ENCODE results near the gene TRIM44. TPM values are rescaled to one million over a fixed set of nuclear protein-coding genes. Genes with fewer than 3 reads are reported as not detected.
"Not testable (repeated sequence)": the region's sequence is repeated elsewhere in the genome, so short reads cannot be mapped to it uniquely, and the experiment has no call there.

TRIM44 gene
- total RNA-seq, 1 donor from 2014 or later: 53.3 TPM

DNA sequence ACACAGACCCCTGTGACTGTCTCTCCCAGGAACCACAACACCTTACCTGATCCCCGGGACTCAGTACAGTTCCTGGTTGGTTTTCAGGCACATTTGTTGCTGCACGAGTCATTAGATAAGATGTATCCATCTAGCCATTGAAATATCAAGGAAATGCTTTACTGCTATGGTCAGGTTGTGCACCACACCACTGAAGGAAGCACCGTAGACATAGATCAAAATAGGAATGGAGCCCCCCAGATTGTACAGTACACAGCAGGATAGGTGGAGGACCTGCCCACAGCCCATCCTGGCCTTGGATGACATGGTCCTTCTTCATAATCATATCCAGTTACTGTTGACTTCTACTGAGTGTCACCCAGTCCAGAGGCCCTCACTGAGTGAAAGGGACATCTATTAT lies 195.3 kb downstream of the TRIM44 start:
- Mint-ChIP-seq H3K4me3 (ENCODE audit: unreplicated experiment) (no peak overlapping the region), H3K27me3 (ENCODE audit: unreplicated experiment) (peaks cover 2% of the 10 kb centered on the region), H3K27ac (ENCODE audit: unreplicated experiment) (no peak overlapping the region), H3K4me1 (ENCODE audit: low read depth, unreplicated experiment) (peaks cover 7% of the 10 kb centered on the region), H3K9me3 (ENCODE audit: unreplicated experiment) (peaks cover 11% of the 10 kb centered on the region), H3K36me3 (ENCODE audit: unreplicated experiment) (peaks cover 8% of the 10 kb centered on the region)
- no peak for DNase-seq
- TF ChIP-seq, protein P1, sequence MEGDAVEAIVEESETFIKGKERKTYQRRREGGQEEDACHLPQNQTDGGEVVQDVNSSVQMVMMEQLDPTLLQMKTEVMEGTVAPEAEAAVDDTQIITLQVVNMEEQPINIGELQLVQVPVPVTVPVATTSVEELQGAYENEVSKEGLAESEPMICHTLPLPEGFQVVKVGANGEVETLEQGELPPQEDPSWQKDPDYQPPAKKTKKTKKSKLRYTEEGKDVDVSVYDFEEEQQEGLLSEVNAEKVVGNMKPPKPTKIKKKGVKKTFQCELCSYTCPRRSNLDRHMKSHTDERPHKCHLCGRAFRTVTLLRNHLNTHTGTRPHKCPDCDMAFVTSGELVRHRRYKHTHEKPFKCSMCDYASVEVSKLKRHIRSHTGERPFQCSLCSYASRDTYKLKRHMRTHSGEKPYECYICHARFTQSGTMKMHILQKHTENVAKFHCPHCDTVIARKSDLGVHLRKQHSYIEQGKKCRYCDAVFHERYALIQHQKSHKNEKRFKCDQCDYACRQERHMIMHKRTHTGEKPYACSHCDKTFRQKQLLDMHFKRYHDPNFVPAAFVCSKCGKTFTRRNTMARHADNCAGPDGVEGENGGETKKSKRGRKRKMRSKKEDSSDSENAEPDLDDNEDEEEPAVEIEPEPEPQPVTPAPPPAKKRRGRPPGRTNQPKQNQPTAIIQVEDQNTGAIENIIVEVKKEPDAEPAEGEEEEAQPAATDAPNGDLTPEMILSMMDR (IDR thresholded peaks at IDR 0.05; ENCODE audit: partially characterized antibody, unreplicated experiment): no peak

DNA sequence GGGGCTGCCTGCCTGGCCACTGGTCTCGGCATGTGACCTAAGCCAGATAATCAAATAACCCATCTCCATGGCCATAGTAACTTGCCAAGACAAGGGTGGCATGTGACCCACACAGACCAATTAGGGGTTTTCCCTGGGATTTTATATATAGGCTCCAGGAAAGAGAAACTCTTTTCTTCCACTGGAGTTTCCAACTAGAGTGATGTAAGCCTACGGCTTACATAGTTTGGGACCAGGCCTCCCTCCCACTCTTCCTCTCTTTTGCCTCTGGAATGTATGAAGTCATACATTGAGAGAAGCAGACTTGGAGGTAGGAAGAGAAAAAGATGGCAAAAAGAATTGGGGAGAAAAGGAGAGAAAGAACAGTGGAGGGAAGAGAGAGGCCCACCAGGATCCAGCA lies 196.7 kb downstream of the TRIM44 start:
- Mint-ChIP-seq H3K9me3 (ENCODE audit: unreplicated experiment) (peaks cover 5% of the 10 kb centered on the region), H3K27me3 (ENCODE audit: unreplicated experiment) (peaks cover 2% of the 10 kb centered on the region), H3K27ac (ENCODE audit: unreplicated experiment) (no peak overlapping the region), H3K36me3 (ENCODE audit: unreplicated experiment) (peaks cover 8% of the 10 kb centered on the region), H3K4me1 (ENCODE audit: low read depth, unreplicated experiment) (no peaks in the 10 kb centered on the region), H3K4me3 (ENCODE audit: unreplicated experiment) (no peak overlapping the region)
- DNase-seq: no peak
- TF ChIP-seq, protein P1 (IDR thresholded peaks at IDR 0.05; ENCODE audit: partially characterized antibody, unreplicated experiment): no peak

DNA sequence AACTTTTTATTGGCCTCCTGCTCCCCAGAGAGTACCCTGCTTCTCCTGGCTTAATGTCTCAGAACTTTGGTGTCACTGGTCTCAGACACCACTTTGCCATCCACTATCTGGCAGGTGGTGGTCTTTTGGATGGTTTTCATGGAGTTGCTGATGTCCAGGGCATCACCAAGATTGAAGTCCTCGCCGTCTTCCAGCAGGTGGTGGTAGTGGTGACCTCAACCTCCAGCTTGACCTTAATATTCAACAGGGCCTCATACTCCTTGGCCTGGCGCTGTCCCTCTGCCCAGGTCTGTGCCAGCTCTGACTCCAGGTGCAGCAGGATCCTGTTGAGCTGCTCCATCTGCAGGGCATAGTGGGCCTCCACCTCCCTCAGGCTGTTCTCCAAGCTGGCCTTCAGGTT lies 197.6 kb downstream of the TRIM44 start:
- H3K4me3 Mint-ChIP-seq (ENCODE audit: unreplicated experiment); H3K27ac Mint-ChIP-seq (ENCODE audit: unreplicated experiment); H3K9me3 Mint-ChIP-seq (ENCODE audit: unreplicated experiment); H3K27me3 Mint-ChIP-seq (ENCODE audit: unreplicated experiment); H3K4me1 Mint-ChIP-seq (ENCODE audit: low read depth, unreplicated experiment); H3K36me3 Mint-ChIP-seq (ENCODE audit: unreplicated experiment); DNase-seq: not testable (repeated sequence)

DNA sequence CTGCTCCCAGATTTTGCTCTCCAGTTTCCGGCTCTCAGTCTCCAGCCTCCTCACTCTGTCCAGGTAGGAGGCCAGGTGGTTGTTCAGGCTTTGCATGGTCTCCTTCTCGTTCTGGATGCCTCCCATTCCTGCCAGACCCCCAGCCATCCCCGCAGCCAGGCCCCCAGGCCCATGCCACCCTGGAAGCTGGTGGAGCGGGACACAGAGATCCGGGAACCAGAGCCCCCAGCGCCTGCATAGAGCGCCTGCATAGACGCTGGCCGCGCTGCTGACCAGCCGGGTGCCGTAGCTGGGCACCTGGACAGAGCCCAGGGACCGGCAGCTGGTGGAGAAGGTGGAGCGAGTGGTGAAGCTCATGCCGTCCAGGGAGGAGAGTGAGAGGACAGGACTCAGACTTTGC lies 198.6 kb downstream of the TRIM44 start:
- H3K4me3 Mint-ChIP-seq (ENCODE audit: unreplicated experiment): no peak overlapping the region
- no peaks in the 10 kb centered on the region for H3K9me3 Mint-ChIP-seq (ENCODE audit: unreplicated experiment)
- no peak overlapping the region for H3K27ac Mint-ChIP-seq (ENCODE audit: unreplicated experiment)
- peaks cover 2% of the 10 kb centered on the region for H3K27me3 Mint-ChIP-seq (ENCODE audit: unreplicated experiment)
- H3K36me3 Mint-ChIP-seq (ENCODE audit: unreplicated experiment): peaks cover 8% of the 10 kb centered on the region
- TF ChIP-seq, protein P1 (IDR thresholded peaks at IDR 0.05; ENCODE audit: partially characterized antibody, unreplicated experiment): no peak
- no peaks in the 10 kb centered on the region for H3K4me1 Mint-ChIP-seq (ENCODE audit: low read depth, unreplicated experiment)
- DNase-seq: no peak

DNA sequence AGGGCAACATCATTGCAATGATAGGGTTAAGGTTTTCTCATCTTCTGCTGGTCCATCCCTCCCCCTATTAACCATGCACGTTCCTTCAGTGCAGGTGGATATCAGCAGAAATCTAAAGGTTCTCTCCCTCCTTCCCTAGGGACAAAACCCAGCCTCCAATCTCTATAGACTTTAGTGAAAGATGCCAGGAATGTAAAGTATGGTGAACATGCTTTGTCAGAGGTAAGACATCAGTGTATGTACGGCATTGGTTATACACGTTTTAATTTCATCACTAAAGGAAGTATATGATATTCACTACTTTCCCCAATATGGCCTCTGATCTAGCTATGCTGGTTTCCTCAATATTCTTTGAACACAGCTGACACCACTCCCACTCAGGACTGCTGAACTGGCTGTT lies 200.1 kb downstream of the TRIM44 start:
- H3K4me3 Mint-ChIP-seq (ENCODE audit: unreplicated experiment): no peak overlapping the region
- no peak overlapping the region for H3K27ac Mint-ChIP-seq (ENCODE audit: unreplicated experiment)
- H3K36me3 Mint-ChIP-seq (ENCODE audit: unreplicated experiment): peaks cover 3% of the 10 kb centered on the region
- TF ChIP-seq, protein P1 (IDR thresholded peaks at IDR 0.05; ENCODE audit: partially characterized antibody, unreplicated experiment): no peak
- peaks cover 2% of the 10 kb centered on the region for H3K27me3 Mint-ChIP-seq (ENCODE audit: unreplicated experiment)
- H3K4me1 Mint-ChIP-seq (ENCODE audit: low read depth, unreplicated experiment): no peaks in the 10 kb centered on the region
- DNase-seq: no peak
- H3K9me3 Mint-ChIP-seq (ENCODE audit: unreplicated experiment): no peaks in the 10 kb centered on the region

DNA sequence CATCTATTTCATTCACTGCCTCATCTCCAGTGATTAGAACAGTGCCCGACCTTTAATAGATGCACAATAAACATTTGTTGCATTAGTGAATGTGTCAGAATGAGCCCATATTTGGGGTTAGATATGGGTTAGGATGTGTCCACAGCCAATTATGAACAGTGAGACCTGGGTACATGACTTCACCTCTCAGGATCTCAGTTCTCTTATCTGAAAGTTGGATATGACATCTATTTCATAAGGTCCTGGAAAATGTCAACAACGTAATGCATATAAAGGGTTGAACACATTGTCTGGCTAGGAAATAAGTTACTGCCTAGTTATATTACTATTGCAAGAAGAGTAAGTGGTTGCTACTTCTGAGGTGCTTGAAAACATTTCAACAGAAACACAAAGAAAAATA lies 201.6 kb downstream of the TRIM44 start:
- TF ChIP-seq, protein P1 (IDR thresholded peaks at IDR 0.05; ENCODE audit: partially characterized antibody, unreplicated experiment): no peak
- H3K36me3 Mint-ChIP-seq (ENCODE audit: unreplicated experiment): peaks cover 5% of the 10 kb centered on the region
- no peaks in the 10 kb centered on the region for H3K27me3 Mint-ChIP-seq (ENCODE audit: unreplicated experiment)
- no peaks in the 10 kb centered on the region for H3K9me3 Mint-ChIP-seq (ENCODE audit: unreplicated experiment)
- no peak overlapping the region for H3K27ac Mint-ChIP-seq (ENCODE audit: unreplicated experiment)
- H3K4me3 Mint-ChIP-seq (ENCODE audit: unreplicated experiment): no peak overlapping the region
- DNase-seq: no peak
- no peaks in the 10 kb centered on the region for H3K4me1 Mint-ChIP-seq (ENCODE audit: low read depth, unreplicated experiment)

Data from glutamatergic neuron (in vitro differentiated cells).